Measurements from ENCODE around the gene SLC23A1. TPM values are rescaled to one million over a fixed set of nuclear protein-coding genes. Genes with fewer than 3 reads are reported as not detected.
A peak's percentile ranks its signal among the peaks of the same experiment; 100 is the strongest.

SLC23A1 gene
- total and polyA plus RNA-seq, 2 of the 13 experiments (the other 11 are each of a cell fraction or from before 2014, with no cell fraction given) = 6.0 to 6.6 TPM

DNA sequence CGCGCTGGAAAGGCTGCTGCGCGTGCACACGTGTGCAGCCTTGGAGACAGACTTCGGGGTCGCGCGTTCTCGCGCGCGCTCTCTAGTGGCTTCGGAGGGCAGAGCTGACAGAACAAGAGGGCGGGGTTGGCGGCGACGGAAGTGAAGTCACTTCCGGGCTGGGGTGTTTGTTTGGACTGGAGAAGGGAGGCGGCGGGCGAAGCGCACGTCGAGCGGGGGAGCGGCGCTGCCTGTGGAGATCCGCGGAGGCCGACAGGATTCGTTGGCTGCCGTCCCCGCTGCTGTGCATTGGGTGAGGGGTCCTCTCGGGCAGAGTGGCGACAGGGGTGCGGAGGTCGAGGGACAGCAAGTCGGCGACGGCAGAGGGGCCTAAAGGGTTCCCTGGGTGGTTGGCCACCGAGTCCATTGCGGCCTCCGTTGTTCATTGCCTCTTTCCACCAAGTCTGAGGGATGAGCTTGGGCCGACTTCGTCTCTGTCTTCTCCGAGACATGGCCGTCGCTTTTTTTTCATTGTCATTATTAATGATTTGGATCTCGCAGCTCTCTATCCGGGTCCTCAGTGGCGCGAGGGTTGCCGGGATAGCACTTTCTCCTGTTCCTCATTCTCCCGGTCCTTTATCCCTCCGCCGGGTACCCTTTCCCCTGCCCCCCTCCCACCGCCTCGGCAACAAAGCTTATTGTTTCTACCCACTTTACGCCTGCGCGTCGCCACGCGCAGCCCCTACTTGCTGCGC, 41.2 kb downstream of the SLC23A1 start, which contains the start of gene PAIP2 (continued):
- TF ChIP-seq, protein P1, sequence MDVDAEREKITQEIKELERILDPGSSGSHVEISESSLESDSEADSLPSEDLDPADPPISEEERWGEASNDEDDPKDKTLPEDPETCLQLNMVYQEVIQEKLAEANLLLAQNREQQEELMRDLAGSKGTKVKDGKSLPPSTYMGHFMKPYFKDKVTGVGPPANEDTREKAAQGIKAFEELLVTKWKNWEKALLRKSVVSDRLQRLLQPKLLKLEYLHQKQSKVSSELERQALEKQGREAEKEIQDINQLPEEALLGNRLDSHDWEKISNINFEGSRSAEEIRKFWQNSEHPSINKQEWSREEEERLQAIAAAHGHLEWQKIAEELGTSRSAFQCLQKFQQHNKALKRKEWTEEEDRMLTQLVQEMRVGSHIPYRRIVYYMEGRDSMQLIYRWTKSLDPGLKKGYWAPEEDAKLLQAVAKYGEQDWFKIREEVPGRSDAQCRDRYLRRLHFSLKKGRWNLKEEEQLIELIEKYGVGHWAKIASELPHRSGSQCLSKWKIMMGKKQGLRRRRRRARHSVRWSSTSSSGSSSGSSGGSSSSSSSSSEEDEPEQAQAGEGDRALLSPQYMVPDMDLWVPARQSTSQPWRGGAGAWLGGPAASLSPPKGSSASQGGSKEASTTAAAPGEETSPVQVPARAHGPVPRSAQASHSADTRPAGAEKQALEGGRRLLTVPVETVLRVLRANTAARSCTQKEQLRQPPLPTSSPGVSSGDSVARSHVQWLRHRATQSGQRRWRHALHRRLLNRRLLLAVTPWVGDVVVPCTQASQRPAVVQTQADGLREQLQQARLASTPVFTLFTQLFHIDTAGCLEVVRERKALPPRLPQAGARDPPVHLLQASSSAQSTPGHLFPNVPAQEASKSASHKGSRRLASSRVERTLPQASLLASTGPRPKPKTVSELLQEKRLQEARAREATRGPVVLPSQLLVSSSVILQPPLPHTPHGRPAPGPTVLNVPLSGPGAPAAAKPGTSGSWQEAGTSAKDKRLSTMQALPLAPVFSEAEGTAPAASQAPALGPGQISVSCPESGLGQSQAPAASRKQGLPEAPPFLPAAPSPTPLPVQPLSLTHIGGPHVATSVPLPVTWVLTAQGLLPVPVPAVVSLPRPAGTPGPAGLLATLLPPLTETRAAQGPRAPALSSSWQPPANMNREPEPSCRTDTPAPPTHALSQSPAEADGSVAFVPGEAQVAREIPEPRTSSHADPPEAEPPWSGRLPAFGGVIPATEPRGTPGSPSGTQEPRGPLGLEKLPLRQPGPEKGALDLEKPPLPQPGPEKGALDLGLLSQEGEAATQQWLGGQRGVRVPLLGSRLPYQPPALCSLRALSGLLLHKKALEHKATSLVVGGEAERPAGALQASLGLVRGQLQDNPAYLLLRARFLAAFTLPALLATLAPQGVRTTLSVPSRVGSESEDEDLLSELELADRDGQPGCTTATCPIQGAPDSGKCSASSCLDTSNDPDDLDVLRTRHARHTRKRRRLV (CRISPR knock-in tag; IDR thresholded peaks at IDR 0.05) = peak; percentile 91
- TF ChIP-seq CAMTA2 (CRISPR knock-in tag; IDR thresholded peaks at IDR 0.05; ENCODE audit: borderline replicate concordance) (peak; percentile 97), TGIF2 (CRISPR knock-in tag; IDR thresholded peaks at IDR 0.05) (peak; percentile 51; the same call in 1 of the 2 replicates), ZNF883 (CRISPR knock-in tag; IDR thresholded peaks at IDR 0.05; ENCODE audit: not compliant biosample characterization) (peak; percentile 76), FOXK1 (CRISPR knock-in tag; IDR thresholded peaks at IDR 0.05; ENCODE audit: borderline replicate concordance, low read depth) (peak; percentile 71; the same call in 1 of the 2 replicates), ZNF530 (CRISPR knock-in tag; IDR thresholded peaks at IDR 0.05; ENCODE audit: low read depth) (no peak), ZNF879 (CRISPR knock-in tag; IDR thresholded peaks at IDR 0.05) (0 out of 2 replicates have a peak, but pooled peaks have one; percentile 23), ZNF207 (IDR thresholded peaks at IDR 0.05; ENCODE audit: borderline replicate concordance) (no peak), KDM5A (IDR thresholded peaks at IDR 0.05; ENCODE audit: borderline replicate concordance, low read length) (peak; percentile 76), KMT2A (CRISPR knock-in tag; IDR thresholded peaks at IDR 0.05) (peak; percentile 58; the same call in 1 of the 2 replicates), XRCC5 (optimal IDR thresholded peaks at IDR 0.05; ENCODE audit: low read length) (peak; percentile 90), PAWR (CRISPR knock-in tag; IDR thresholded peaks at IDR 0.05; ENCODE audit: borderline replicate concordance) (0 out of 2 replicates have a peak, but pooled peaks have one; percentile 42), AGO2 (optimal IDR thresholded peaks at IDR 0.05; ENCODE audit: low read depth, low read length) (peak; percentile 90), ARID2 (CRISPR knock-in tag; IDR thresholded peaks at IDR 0.05; ENCODE audit: borderline replicate concordance) (0 out of 2 replicates have a peak, but pooled peaks have one; percentile 22), NR1H2 (CRISPR knock-in tag; IDR thresholded peaks at IDR 0.05; ENCODE audit: borderline replicate concordance, low read depth) (peak; percentile 77; the same call in 1 of the 2 replicates), ZNF232 (CRISPR knock-in tag; IDR thresholded peaks at IDR 0.05; ENCODE audit: borderline replicate concordance) (peak; percentile 56; the same call in 1 of the 2 replicates), HNRNPH1 (optimal IDR thresholded peaks at IDR 0.05; ENCODE audit: low read depth, low read length) (no peak)
- TF ChIP-seq, protein P2, sequence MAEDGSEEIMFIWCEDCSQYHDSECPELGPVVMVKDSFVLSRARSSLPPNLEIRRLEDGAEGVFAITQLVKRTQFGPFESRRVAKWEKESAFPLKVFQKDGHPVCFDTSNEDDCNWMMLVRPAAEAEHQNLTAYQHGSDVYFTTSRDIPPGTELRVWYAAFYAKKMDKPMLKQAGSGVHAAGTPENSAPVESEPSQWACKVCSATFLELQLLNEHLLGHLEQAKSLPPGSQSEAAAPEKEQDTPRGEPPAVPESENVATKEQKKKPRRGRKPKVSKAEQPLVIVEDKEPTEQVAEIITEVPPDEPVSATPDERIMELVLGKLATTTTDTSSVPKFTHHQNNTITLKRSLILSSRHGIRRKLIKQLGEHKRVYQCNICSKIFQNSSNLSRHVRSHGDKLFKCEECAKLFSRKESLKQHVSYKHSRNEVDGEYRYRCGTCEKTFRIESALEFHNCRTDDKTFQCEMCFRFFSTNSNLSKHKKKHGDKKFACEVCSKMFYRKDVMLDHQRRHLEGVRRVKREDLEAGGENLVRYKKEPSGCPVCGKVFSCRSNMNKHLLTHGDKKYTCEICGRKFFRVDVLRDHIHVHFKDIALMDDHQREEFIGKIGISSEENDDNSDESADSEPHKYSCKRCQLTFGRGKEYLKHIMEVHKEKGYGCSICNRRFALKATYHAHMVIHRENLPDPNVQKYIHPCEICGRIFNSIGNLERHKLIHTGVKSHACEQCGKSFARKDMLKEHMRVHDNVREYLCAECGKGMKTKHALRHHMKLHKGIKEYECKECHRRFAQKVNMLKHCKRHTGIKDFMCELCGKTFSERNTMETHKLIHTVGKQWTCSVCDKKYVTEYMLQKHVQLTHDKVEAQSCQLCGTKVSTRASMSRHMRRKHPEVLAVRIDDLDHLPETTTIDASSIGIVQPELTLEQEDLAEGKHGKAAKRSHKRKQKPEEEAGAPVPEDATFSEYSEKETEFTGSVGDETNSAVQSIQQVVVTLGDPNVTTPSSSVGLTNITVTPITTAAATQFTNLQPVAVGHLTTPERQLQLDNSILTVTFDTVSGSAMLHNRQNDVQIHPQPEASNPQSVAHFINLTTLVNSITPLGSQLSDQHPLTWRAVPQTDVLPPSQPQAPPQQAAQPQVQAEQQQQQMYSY (CRISPR knock-in tag; IDR thresholded peaks at IDR 0.05) = no peak
- TF ChIP-seq, protein P3, sequence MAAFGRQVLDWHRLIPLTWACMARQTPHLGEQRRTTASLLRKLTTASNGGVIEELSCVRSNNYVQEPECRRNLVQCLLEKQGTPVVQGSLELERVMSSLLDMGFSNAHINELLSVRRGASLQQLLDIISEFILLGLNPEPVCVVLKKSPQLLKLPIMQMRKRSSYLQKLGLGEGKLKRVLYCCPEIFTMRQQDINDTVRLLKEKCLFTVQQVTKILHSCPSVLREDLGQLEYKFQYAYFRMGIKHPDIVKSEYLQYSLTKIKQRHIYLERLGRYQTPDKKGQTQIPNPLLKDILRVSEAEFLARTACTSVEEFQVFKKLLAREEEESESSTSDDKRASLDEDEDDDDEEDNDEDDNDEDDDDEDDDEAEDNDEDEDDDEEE (CRISPR knock-in tag; IDR thresholded peaks at IDR 0.05) = no peak; the same call in 1 of the 2 replicates

Measured in HepG2 (cell line).